Measurements from ENCODE around the gene PSRC1.

DNA sequence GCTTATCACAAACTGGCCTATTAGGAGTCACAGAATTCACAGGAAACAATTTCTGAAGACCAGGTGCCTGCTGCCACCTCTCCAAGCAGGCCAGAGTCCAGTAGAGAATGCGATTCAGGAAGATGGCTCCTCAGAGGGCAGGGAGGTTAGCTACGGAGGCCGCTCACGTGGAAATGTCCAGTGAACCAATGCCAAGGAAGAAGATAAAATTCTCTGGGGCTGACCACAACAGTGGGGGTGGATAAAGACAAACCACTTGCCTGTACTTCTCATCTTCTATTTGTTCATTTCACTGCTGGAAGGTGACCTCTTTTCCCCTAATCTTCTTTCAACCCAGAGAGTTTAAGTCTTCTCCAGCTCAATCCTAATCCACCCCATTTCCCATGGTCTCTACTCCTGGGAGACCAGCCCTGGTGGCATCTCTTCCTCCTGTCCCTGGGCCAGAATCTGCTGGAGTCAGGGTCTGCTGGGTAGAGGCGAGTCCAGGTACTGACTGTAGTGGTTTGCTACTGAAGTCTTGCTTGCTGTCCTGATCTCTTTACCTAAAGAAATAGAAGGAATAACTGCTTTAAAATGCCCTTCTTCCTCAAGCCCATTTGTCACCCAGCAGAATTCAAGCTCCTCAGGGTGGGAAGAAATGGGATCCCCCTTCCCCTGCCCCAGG lies 3.2 kb downstream of the PSRC1 start:
- TF ChIP-seq JUN (IDR thresholded peaks at IDR 0.05; ENCODE audit: low read depth, low read length) (no peak), RNF2 (IDR thresholded peaks at IDR 0.05; ENCODE audit: borderline replicate concordance, low read depth, low read length, missing control alignments, poor library complexity, severe bottlenecking) (no peak), RXRA (IDR thresholded peaks at IDR 0.05; ENCODE audit: insufficient read depth, low read depth, low read length) (no peak), POLR2A (IDR thresholded peaks at IDR 0.05; ENCODE audit: control extremely low read depth in 1 of 2, low read depth in 2 of 2, low read length in 2 of 2) (no peak), POLR2AphosphoS5 (IDR thresholded peaks at IDR 0.05; ENCODE audit: low read depth, low read length) (no peak)
- TF ChIP-seq, protein P1, sequence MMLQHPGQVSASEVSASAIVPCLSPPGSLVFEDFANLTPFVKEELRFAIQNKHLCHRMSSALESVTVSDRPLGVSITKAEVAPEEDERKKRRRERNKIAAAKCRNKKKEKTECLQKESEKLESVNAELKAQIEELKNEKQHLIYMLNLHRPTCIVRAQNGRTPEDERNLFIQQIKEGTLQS (IDR thresholded peaks at IDR 0.05; ENCODE audit: insufficient read depth, low read depth, low read length): no peak
- TF ChIP-seq, protein P2, sequence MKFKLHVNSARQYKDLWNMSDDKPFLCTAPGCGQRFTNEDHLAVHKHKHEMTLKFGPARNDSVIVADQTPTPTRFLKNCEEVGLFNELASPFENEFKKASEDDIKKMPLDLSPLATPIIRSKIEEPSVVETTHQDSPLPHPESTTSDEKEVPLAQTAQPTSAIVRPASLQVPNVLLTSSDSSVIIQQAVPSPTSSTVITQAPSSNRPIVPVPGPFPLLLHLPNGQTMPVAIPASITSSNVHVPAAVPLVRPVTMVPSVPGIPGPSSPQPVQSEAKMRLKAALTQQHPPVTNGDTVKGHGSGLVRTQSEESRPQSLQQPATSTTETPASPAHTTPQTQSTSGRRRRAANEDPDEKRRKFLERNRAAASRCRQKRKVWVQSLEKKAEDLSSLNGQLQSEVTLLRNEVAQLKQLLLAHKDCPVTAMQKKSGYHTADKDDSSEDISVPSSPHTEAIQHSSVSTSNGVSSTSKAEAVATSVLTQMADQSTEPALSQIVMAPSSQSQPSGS (IDR thresholded peaks at IDR 0.05; ENCODE audit: low read length): no peak
